ENCODE measurements around the gene EMSY.
A peak's percentile ranks its signal among the peaks of the same experiment; 100 is the strongest.
"Not testable (repeated sequence)": the region's sequence is repeated elsewhere in the genome, so short reads cannot be mapped to it uniquely, and the experiment has no call there.

The EMSY gene

GRCh38 chr11:76444384-76445120 lies at the start of gene EMSY:
TSS of gene EMSY (plus strand) at chr11:76445018. CDS start at chr11:76446939, 1,921 bp downstream.
- peak; percentile 98 for DNase-seq

- DNase-seq = no peak
Observed at GRCh38 chr11:76395296-76395695, 49.5 kb upstream of the EMSY start.

GRCh38 chr11:76397383-76397782 lies 47.4 kb upstream of the EMSY start:
- DNase-seq = no peak

GRCh38 chr11:76400967-76401366 lies 43.9 kb upstream of the EMSY start:
- no peak for DNase-seq

- not testable (repeated sequence) for DNase-seq
Observed at GRCh38 chr11:76401484-76401883, 43.3 kb upstream of the EMSY start.

GRCh38 chr11:76406359-76406758 lies 38.5 kb upstream of the EMSY start:
- DNase-seq = no peak

- DNase-seq = no peak
Observed at GRCh38 chr11:76408171-76408965, 36.5 kb upstream of the EMSY start.

- no peak for DNase-seq
Observed at GRCh38 chr11:76410851-76411357, 33.9 kb upstream of the EMSY start.

- no peak for DNase-seq
Observed at GRCh38 chr11:76415073-76415472, 29.7 kb upstream of the EMSY start.

GRCh38 chr11:76419896-76420295 lies 24.9 kb upstream of the EMSY start:
- DNase-seq = peak; percentile 37

GRCh38 chr11:76424379-76424778 lies 20.4 kb upstream of the EMSY start:
- DNase-seq = no peak

GRCh38 chr11:76424891-76425290 lies 19.9 kb upstream of the EMSY start:
- no peak for DNase-seq

GRCh38 chr11:76426660-76427059 lies 18.2 kb upstream of the EMSY start:
- no peak for DNase-seq

- DNase-seq = no peak
Observed at GRCh38 chr11:76436020-76436419, 8.8 kb upstream of the EMSY start.

GRCh38 chr11:76443268-76443980 lies 1.4 kb upstream of the EMSY start:
- peak; percentile 25 for DNase-seq

- DNase-seq = no peak
Observed at GRCh38 chr11:76444065-76444383, 794 bp upstream of the EMSY start.

GRCh38 chr11:76445121-76446084 lies 585 bp downstream of the EMSY start:
- peak; percentile 90 for DNase-seq

GRCh38 chr11:76448506-76448905 lies 3.7 kb downstream of the EMSY start:
- DNase-seq = no peak

- DNase-seq = no peak
Observed at GRCh38 chr11:76453248-76453647, 8.4 kb downstream of the EMSY start.

- DNase-seq = no peak
Observed at GRCh38 chr11:76455331-76455730, 10.5 kb downstream of the EMSY start.

- no peak for DNase-seq
Observed at GRCh38 chr11:76455931-76456330, 11.1 kb downstream of the EMSY start.

- DNase-seq = no peak
Observed at GRCh38 chr11:76456571-76456970, 11.8 kb downstream of the EMSY start.

All from suppressor macrophage treated with lipopolysaccharide for 4 hours (primary cell).